SHP77 treated with DMSO at 0.1 percent for 48 hours (cell line): ENCODE data around the gene GRPEL1.
A peak's percentile ranks its signal among the peaks of the same experiment; 100 is the strongest.
"Not testable (repeated sequence)": the region's sequence is repeated elsewhere in the genome, so short reads cannot be mapped to it uniquely, and the experiment has no call there.

Source experiments
- DNase-seq: peaks from one replicate; lab custom pipeline; 2025; lab: John Stamatoyannopoulos, UW

Gene GRPEL1

DNA sequence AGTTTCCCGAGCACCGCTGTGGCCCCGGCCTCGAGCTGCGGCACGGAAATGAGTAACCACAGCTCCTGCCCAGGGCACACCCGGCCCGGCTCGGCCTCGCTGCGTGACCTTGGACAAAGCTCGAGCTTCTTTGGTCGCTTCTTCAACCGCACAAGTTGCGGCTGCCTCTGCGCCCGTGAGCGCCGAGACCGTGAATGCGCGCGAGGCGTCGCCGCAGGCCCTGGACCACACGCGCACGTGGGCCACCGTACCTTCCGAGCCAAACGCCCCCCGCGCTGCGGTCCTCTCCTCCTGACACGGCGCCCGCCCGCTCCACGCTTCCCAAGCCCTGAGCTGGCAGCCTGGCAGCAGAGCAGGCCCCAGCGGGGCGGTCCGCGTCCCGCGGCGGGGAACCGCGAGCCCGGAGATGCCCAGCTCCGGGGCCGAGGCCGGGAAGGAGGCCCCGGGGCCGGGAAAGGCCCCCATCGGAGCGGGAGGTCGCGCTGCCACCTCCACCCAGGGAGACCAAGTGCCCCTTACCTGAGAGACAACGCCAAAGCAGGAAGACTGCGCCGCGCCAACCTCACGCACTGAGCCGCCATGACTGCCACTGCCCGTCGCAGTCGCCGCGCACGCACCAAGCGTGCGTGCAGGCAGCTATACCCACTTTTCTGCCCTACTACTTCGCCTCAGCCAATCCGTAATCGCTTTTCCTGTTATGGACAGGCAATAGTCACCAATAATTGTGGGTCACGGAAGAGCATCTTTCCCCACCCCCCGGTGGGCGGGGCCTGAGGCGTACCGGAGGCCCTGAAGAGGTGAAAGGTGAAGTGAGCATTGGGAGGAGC is at the start of gene GRPEL1:
TSS of gene GRPEL1 (minus strand) at position 613 of the 827 bp plus-strand sequence. CDS start at position 581, 32 bp downstream.
- DNase-seq: peak; percentile 70

DNA sequence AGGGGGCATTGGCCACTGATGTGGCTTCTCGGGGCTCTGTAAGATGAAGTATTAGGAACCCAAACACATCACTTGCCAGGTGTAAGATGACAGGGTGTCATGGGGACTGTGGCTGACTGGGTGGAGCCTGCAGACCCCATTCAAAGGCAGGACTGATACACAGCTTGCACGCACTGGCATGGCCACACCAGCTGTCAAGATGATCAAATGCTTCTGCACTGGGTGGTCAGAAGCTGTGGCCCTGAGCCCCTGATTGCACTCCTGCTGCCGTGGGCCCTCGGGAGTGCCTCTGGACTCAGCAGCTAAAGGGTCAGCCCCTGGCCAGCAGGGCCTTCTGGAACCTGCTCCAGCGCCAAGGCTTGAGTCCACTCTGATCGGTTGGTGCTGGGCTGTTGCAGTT is 48.8 kb upstream of the GRPEL1 start:
- no peak for DNase-seq

DNA sequence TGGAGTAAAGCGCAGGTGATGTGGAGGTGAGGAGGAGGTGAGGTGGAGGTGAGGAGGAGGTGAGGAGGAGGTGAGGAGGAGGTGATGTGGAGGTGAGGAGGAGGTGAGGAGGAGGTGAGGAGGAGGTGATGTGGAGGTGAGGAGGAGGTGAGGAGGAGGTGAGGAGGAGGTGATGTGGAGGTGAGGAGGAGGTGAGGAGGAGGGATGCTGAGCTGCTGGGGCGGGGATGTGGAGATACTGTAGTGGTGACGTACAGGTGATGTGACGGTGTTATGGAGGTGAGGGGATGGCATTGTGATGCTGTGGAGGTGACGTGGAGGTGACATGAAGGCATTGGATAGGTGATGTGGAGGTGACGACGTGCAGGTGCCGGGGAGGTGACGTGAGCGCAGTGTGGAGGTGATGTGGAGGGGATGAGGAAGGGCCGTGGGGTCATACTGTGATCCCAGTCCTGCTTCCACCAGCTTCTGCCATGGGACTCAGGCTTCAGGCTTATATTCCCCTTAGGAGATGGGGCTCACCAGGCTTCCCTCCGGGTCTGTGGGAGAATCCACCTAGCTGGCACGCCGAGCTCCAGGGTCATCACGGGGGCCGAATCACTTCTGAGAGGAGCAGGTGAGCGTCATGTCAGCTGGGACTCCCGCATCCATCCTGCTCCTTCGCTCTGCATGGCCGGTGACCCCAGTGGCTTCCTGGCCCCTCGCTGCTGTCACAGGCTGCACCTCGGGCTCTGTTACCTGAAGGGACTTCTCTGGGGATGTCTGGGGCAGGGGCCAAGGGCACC is 47.9 kb upstream of the GRPEL1 start:
- DNase-seq: no peak

DNA sequence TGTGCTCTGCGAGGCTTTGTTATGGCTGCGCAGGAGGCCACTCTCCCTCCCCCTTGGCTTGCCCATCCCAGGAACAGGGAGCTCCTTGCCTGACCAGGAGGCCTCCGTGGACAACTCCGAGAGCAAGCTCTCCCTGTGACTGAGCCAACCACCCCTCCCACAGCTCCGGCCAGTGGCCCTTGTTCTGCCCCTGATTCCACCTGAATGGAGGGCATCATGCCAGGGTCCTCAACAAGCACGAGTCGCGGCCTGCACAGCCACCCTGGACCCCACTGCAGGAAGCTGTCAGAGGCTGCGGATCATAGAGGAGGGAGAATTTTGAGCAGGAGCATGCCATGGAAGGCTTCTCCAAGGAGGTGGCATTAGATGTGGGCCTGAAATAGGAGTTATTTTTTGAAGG is 44.8 kb upstream of the GRPEL1 start:
- DNase-seq: no peak

DNA sequence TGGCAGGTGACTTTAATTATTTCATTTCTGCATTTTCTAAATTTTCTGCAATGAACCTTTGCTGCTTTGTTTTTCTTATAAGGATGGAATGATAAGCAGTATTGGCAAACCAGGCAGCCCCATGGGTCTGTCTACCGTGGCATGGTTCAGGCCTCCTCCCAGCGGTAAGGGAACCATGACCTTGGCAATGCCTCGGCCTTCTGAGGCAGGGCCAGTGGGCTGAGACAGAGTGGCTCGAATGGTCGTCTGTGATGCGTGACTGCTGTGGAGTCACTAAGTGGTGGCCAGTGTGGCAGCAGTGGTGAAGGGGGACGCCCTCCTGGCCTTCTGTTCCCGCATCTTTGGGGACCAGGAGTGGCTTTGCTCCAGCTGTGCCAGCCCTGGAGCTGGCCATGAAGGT is 43.6 kb upstream of the GRPEL1 start:
- no peak for DNase-seq

DNA sequence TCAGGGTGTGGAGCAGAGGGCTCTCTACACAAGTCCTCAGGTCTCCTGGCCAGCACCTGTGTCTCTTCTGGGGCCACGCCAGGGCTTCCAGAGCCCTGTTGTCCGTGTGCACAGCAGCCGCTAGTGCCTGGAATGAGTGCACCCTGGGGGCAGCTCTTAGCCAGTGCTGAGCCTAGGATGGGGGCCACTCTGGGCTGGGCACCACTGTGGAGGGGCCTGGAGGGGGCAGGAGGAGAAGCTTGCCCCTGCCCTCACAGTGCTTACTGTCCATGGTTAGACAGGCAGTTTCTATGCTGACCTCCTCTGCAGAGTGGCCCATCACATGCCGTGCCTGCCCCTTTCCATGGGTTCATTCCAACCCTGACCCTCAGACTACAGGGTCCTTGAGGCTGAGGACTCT is 42.7 kb upstream of the GRPEL1 start:
- no peak for DNase-seq

DNA sequence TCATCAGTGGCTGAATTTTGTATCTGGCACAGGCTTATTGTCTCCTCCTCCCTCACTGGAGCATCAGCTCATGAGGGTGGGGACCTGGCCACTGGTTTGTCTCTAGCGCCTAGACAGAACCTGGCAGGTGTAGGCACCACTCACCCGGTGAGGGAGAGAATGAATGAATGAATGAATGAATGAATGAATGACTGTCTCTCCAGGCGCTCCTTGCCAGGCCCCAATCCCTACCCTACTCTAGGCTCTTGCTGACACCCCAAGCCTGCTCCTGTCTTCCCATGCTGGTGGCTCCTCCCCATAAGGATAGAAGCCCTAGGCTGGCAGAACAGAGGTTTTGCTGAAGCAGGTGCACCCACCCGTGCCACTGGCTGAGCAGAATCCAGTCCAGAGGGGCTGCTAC is 41.3 kb upstream of the GRPEL1 start:
- no peak for DNase-seq

DNA sequence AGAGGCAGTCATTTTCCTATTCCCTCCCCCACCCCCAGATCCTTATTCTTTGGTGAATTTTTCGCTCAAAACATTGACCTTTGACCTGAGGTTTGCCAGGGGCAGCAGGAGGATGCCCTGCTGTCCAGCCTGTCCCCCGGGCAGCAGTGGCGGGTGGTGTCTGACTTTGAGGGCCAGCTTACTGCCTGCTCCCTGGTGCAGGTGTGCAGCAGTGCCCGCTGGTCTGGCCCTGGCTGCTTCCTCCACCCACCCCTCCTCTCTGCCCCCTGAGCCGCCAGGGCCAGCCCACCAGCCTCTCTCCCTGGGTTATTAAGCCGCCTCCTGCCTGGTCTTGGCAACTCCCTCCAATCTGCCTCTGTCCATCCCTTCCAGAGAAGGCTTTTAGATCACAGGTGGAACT is 40.8 kb upstream of the GRPEL1 start:
- DNase-seq: no peak

DNA sequence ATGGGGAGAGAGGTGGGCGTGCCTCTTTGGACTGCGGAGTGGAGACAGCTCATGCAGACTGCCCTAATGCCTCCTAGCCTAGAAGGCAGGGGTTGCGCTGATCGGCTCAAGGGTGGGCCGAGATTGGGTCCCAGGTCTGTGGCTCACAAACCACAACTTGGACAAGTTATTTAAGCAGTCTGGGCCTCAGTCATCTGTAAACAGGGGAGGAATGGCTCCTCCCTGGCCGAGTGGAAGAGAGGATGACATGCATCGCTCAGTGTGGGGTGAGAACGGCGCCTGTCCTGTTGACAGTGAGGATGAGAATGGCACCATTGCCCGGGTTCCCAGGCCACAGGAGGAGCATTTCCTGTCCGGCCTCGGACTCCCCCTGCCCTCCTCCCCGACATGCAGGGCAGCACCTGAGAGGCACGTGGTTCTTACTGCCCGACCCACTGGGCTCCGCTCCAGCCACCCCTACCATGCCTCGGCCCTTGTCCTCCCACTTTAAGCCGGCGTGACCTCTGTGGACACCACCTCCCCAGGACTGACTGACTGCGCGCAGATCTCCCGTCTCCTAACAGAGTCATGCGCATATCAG is 40.3 kb upstream of the GRPEL1 start:
- DNase-seq: no peak

DNA sequence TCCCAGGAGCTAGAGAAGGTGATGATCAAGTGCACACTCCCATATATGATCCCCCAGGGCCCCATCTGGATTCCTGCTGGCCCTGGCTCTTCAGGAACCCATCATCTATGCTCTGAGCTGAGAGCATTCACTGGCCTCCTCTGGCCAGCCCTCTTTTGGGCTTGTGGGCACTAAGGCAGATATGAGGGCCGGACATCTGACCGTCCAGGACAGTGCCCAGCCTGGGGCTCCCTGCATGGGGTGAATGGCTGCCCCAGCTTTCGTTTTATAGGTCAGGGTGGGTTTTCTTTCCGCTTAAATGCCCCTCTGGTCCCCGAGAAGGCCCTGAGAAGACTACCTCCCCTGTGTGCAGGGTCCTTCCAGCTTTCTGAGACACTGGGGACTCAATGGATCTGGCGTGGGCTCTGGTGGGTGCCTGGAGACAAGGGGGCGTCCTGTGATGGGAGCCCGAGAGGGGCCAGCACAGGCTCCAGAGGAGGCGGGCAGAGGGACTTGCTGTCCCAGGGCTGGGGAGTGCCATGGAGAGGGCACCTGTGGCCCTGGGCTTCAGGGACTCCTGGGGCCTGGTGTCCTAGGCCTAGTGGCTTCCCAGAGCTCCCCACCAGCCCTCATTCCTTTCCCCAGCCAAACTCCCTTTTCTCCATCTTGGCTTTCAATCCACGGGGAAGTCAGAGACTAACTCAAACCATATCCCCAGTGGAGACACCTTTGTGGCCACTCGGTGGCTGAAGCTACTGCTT is 39.5 kb upstream of the GRPEL1 start:
- DNase-seq: no peak

DNA sequence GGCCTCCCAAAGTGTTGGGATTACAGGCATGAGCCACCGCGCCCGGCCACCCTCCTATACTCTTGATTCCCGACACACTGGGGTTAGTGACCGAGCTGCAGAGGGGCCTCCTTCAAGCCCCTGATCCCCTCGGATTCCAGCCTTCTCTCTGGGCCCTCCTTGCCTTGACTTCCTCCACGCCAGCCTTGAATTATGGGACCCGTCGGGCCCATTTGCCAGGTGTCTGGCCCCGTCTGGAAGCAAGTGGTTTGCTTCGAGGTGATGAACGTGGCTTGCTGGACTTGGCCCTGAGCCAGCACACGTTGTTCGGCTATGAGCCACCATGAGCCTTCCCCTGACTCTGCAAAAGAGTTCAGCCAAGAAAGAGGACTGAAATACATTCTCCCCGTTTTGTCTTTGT is 37.4 kb upstream of the GRPEL1 start:
- DNase-seq: no peak

DNA sequence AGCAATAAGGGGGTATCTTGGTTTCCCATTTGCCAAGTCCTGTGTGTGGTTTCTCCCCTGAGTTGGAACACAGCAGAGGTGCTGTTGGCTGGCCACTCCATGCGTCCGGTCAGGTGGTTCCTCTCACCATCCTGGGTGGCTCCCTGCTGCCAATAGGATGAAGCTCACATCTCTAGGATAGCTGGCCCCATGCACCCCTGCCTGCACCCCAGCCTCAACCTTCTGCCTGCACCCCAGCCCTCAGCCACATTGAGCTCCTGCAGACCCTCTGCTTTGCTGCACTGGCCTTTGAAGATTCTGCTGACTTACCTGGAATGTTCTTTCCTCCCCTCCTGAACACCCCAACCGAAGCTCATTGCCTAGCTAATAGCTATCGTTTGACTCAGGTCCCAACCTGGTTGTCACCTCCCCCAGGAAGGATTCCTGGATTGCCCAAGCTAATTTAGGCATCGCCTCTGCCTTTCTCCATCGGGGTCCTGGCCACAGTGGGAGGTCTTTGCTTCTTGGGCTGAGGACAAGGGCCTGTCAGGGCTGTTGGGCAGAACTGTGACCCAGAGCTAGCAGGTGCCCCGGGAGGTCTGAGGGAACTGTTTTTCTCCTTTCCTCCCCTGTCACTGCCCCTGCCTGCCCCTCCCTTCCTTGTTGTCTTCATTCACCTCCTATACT is 36.6 kb upstream of the GRPEL1 start:
- no peak for DNase-seq

DNA sequence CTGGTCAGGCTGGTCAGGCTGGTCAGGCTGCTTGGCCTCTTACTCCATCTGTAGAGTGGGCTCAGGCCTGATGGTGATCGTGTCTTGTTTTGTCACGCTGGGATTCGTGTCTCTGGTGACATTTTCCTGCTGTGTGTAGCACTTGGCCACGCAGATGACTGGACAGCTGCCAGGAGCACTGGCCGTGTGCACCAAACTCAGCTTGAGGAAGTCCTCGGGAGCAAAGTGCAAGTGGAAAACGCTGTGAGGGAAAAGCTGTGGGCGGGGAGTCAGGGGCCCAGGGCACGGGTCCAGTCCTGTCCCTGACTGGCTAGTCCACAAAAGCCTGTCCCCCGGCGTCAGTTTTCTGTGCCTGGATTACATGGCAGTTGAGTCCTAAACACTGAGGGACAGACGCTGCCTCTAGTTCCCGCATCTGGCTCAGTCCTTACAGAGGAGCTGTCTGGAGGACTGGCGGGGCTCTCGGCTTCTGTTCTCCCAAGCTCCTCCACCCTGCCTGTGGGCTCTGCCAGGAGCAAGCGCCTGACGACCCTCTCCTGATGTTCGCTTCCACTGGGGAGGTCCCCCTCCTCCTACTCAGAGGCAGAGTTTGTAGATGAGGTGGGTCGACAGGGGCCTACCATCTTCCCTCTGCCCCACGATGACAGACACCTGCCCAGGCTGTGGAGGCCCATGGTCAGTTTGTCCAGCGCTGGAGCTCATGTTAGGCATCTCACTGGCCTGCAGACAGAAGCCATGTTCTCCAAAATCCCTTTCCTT is 35.9 kb upstream of the GRPEL1 start:
- no peak for DNase-seq

DNA sequence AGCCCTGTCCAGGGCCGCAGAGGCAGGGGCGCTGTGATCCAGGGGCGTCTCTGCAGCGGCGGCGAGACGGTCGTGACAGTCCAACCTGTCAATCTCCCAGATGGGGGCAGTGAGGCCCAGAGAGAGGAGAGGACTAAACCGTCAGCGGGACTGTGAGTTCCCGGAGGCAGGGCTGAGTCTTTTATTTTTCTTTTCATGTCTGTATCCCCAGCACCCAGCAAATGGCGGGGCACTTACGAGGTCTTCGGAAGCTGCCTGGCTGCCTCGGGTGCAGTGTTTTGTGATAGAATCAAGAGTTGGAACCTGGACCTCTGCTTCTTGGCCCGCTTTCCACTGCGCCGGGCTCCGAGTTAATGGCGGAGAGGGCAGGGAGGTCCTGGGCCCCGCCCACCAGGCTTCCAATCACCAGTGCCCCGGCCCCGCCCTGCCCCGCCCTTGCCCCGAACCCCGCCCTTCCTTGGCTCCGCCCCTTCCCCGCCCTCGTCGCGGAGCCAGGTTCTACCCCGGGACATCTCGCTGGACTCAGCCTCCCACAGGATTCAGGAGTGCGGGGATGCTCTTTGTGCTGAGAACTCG is 35.3 kb upstream of the GRPEL1 start:
- no peak for DNase-seq

DNA sequence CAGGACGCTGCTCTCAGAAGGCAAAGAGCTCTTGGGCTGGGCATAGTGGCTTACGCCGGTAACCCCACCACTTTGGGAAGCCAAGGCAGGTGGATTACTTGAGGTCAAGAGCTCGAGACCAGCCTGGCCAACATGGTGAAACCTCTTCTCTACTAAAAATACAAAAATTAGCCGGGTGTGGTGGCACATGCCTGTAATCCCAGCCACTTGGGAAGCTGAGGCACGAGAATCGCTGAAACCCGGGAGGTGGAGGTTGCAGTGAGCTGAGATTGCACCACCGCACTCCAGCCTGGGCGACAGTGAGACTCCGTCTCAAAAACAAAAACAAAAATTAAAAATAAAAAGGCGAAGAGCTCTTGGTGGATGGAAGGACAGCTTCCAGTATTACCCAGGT is 34.6 kb upstream of the GRPEL1 start:
- not testable (repeated sequence) for DNase-seq

DNA sequence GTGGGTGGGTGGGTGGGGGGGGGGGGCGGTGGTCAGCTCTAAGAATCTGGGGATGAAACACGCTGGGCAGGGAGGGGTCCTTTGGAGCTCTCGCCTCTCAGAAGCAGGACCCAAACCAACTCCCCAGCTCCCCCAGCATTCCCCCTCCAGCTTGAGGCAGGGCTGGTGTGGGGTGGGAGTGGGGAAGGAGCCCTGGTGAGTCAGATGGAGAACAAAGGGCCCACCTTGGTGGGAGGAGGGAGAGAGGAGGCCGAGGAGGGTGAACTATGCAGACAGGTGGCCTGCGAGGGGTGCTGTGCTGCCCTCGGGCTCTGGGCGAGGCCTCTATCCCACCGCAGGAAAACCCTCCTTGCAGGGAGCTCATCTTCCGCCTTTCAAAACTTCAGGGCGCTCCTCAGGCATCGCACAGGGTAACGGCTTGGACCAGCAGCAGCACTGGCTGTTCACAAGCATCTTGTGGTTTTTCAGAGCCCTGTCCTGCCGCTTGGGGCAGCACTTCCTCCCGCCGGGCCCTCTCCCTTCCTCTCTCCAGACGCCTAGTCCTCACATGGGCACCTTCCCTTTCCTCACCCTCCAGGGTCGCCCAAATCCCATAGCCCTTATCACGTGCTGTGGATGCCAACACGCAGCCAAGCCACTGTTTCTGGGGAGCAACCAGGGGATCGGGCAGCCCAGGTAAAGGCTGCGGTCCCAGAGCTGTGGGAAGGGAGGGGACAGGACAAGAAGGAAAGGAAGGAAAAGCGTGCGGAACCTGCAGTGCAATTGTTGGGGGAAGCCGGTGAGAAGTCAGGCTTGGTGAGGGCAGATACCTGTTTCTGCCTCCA is 34.0 kb upstream of the GRPEL1 start:
- no peak for DNase-seq

DNA sequence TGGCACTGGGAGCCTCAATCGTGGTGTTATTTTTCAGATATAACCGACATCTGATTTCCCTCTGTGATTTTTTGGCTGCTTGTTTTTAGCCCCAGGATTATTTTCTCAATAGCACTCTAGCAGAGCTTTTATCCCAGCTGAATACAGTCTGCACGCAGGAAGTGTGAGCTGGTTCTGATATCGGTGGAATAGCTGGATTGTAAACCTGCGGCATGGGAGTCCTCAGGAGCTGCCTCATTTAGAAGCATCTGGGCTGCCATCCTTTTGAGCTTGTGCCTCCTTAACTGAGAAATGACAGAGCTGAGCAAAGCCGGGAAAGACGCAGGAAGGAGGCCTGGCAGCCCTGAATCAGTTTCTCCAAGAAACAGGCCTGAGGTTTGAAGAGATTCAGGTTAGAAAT is 28.4 kb upstream of the GRPEL1 start:
- no peak for DNase-seq

DNA sequence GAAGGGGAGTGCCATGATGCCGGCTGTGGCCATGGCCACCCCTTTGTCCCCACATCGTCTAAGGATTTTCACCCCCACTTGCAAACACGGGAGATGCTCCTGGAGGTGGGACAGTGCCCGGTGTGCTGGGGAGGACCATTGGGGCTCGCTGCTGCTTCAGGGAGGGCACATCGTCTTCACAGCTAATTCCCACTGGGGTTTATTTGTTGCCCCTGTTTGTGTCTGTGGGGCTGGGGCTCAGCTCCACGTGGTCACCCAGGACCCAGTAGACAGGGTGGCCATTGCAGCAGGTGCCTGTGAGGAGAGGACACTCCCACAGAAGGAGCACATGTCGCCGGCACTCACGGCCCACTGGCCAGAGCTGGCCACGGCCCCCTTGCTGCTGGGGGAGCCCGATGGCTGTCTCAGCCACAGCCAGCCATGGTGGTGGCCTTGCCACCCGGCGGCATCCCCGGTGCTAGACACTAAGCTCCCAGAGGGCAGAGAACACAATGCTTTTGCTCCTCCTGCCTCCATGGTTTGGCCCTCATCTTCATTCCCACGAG is 27.8 kb upstream of the GRPEL1 start:
- DNase-seq: no peak

DNA sequence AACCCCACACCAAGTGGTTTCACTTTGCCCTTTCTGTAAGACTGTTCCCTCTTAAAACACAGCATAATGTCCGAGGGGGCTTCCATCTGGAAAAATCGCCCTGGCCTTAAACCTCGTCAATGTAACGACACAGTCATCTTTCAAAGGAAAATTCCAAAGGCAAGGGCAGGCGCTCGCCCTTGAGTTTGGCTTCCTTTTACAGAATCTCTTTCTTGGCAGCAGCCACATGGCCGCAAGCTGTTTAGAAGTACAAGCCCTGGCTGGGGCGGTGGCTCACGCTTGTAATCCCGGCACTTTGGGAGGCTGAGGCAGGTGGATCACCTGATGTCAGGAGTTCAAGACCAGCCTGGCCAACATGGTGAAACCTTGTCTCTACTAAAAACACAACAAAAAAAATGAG is 27.1 kb upstream of the GRPEL1 start:
- DNase-seq: no peak

DNA sequence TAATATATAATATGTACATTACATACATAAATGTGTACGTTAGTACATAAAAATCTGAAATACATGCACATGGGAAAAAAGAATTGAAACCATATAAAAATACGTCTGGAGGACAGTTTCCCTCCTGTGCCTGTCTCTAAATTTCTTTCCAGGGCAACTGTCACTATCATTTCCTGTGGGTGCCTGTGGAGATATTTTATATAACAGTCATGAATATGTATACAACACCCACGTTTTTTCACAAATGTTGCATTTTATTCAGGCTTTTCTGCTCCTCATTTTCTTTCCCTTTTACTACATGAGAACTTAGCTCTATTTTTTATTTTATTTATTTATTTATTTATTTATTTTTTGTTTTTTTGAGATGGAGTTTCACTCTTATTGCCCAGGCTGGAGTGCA is 24.2 kb upstream of the GRPEL1 start:
- DNase-seq: no peak
